H1 (cell line): ENCODE results near the gene RAB43. TPM values are rescaled to one million over a fixed set of nuclear protein-coding genes. Genes with fewer than 3 reads are reported as not detected.

Experiments
- CTCF ChIA-PET: fragments of 300-600 bp; sonication (Branson Sonifier 250); formaldehyde crosslinking; loops from one replicate; lab custom pipeline; 2021; ENCODE audit not compliant: partially characterized antibody; lab: Charles Lee
- POLR2A ChIA-PET: fragments of 300-600 bp; sonication (Branson Sonifier 250); formaldehyde crosslinking; loops from one replicate; lab custom pipeline; 2021; ENCODE audit warnings: inconsistent platforms; ENCODE audit not compliant: partially characterized antibody; lab: Charles Lee
- DNase-seq, 2 experiments: peaks; one replicate each; pipeline versions ENCODE4 v3.0.0 to v3.0.0-alpha.2; 2010 to 2022; ENCODE audit warnings: low spot score in 2 of 2, low read depth in 1 of 2, mixed read lengths in 1 of 2
- FAIRE-seq: peaks from 2 replicates; lab custom pipeline; 2011; peaks lifted over from hg19 to GRCh38; lab: Jason Lieb, UNC
- H2AFZ ChIP-seq: 2 replicates; pipeline ENCODE4 v1.8.1; 2012; ENCODE audit warnings: low read length, inconsistent platforms
- H2AK5ac ChIP-seq: 2 replicates; pipeline ENCODE4 v1.6.1; 2013; ENCODE audit warnings: low read depth, low read length
- H2BK120ac ChIP-seq: replicated peaks from 2 replicates; pipeline ENCODE3; 2013; ENCODE audit warnings: low read depth, low read length, inconsistent platforms
- H2BK12ac ChIP-seq: 2 replicates; pipeline ENCODE4 v1.6.1; 2013; ENCODE audit warnings: low read depth, low read length
- H2BK15ac ChIP-seq: 2 replicates; pipeline ENCODE4 v1.6.1; 2013; ENCODE audit warnings: low read length
- H2BK20ac ChIP-seq: 2 replicates; pipeline ENCODE4 v1.6.1; 2013; ENCODE audit warnings: low read length
- H2BK5ac ChIP-seq: 2 replicates; pipeline ENCODE4 v1.6.1; 2013; ENCODE audit warnings: low read depth, low read length
- H3K14ac ChIP-seq: 2 replicates; pipeline ENCODE4 v1.6.1; 2013; ENCODE audit warnings: inconsistent platforms; ENCODE audit not compliant: insufficient read length
- H3K18ac ChIP-seq: 2 replicates; pipeline ENCODE4 v1.6.1; 2013; ENCODE audit warnings: low read length; ENCODE audit errors: extremely low read depth
- H3K23ac ChIP-seq: 2 replicates; pipeline ENCODE4 v1.6.1; 2013; ENCODE audit warnings: inconsistent platforms; ENCODE audit not compliant: insufficient read length
- H3K23me2 ChIP-seq: 2 replicates; pipeline ENCODE4 v1.6.1; 2013; ENCODE audit warnings: low read depth, low read length
- H3K27ac ChIP-seq: 2 replicates; pipeline ENCODE4 v1.6.1; 2011; ENCODE audit warnings: low read depth, low read length, inconsistent platforms
- H3K27me3 ChIP-seq, 4 experiments: replicated peaks in 1 of 4; 1 replicate in 1 of 4; 2 replicates in 3 of 4; pipeline versions ENCODE4 v1.6.1 to v1.8.1; 2011 to 2013; ENCODE audit warnings: low read length in 3 of 4, mild to moderate bottlenecking in 3 of 4, inconsistent platforms in 2 of 4, mixed read lengths in 2 of 4, moderate library complexity in 1 of 4; ENCODE audit not compliant: control insufficient read depth in 3 of 4, insufficient read depth in 3 of 4; ENCODE audit errors: extremely low read depth in 1 of 4
- H3K36me3 ChIP-seq, 4 experiments: 2 replicates each; pipeline versions ENCODE4 v1.6.1 to v1.8.1; 2011 to 2013; ENCODE audit warnings: mild to moderate bottlenecking in 4 of 4, low read length in 3 of 4, moderate library complexity in 2 of 4, control low read depth in 1 of 4, inconsistent platforms in 1 of 4; ENCODE audit not compliant: insufficient read depth in 4 of 4, control insufficient read depth in 2 of 4
- H3K4ac ChIP-seq: replicated peaks from 2 replicates; pipeline ENCODE3; 2013; ENCODE audit warnings: low read length, low read depth, mixed read lengths, inconsistent platforms; ENCODE audit not compliant: insufficient read length
- H3K4me1 ChIP-seq, 4 experiments: replicated peaks in 1 of 4; 1 replicate in 1 of 4; 2 replicates in 3 of 4; pipeline versions ENCODE4 v1.6.1 to v1.8.1; 2011 to 2013; ENCODE audit warnings: low read length in 3 of 4, inconsistent platforms in 2 of 4, mixed read lengths in 1 of 4; ENCODE audit not compliant: insufficient read depth in 4 of 4, control insufficient read depth in 3 of 4
- H3K4me2 ChIP-seq, 2 experiments: 2 replicates each; pipeline versions ENCODE4 v1.6.1 to v1.8.1; 2011 to 2013; ENCODE audit warnings: low read depth in 2 of 2, low read length in 2 of 2, control low read depth in 1 of 2, inconsistent platforms in 1 of 2, mild to moderate bottlenecking in 1 of 2; ENCODE audit not compliant: insufficient read depth in 1 of 2
- H3K4me3 ChIP-seq, 4 experiments: fragments of 200-600, 300-600 bp in 1 of 4; sonication (generic), shearing (Covaris generic), sonication (Bioruptor Twin) in 1 of 4; 2 replicates each; pipeline versions ENCODE4 v1.5.1 to v1.8.1; 2011 to 2016; ENCODE audit warnings: low read length in 4 of 4, low read depth in 3 of 4, control low read depth in 2 of 4, inconsistent platforms in 2 of 4, mild to moderate bottlenecking in 2 of 4, mixed read lengths in 1 of 4, moderate library complexity in 1 of 4; ENCODE audit not compliant: insufficient read depth in 2 of 4; ENCODE audit errors: extremely low read depth in 1 of 4
- H3K56ac ChIP-seq: replicated peaks from 2 replicates; pipeline ENCODE3; 2013; ENCODE audit warnings: low read depth, mild to moderate bottlenecking, mixed read lengths, low read length, inconsistent platforms; ENCODE audit not compliant: insufficient read length
- H3K79me1 ChIP-seq: 2 replicates; pipeline ENCODE4 v1.6.1; 2013; ENCODE audit warnings: low read depth, low read length, control low read depth
- H3K79me2 ChIP-seq, 2 experiments: 2 replicates each; pipeline versions ENCODE4 v1.6.1 to v1.8.1; 2012 to 2013; ENCODE audit warnings: low read length in 2 of 2, mild to moderate bottlenecking in 2 of 2, inconsistent platforms in 1 of 2; ENCODE audit not compliant: insufficient read depth in 2 of 2, control insufficient read depth in 1 of 2
- H3K9ac ChIP-seq, 4 experiments: replicated peaks in 1 of 4; 1 replicate in 1 of 4; 2 replicates in 3 of 4; pipeline versions ENCODE4 v1.6.1 to v1.8.1; 2011 to 2013; ENCODE audit warnings: low read depth in 3 of 4, low read length in 3 of 4, control low read depth in 2 of 4, mild to moderate bottlenecking in 2 of 4, moderate library complexity in 2 of 4, inconsistent platforms in 1 of 4; ENCODE audit errors: extremely low read depth in 1 of 4
- H3K9me3 ChIP-seq, 2 experiments: 2 replicates each; pipeline versions ENCODE4 v1.6.1 to v1.8.1; 2012 to 2013; ENCODE audit warnings: mild to moderate bottlenecking in 2 of 2, moderate library complexity in 2 of 2, control low read depth in 1 of 2, inconsistent platforms in 1 of 2, low read depth in 1 of 2, low read length in 1 of 2, mixed read lengths in 1 of 2; ENCODE audit not compliant: insufficient read depth in 2 of 2
- H4K20me1 ChIP-seq, 2 experiments: replicated peaks in 1 of 2; 2 replicates each; pipeline versions ENCODE3 to v1.8.1; 2011 to 2013; ENCODE audit warnings: inconsistent platforms in 2 of 2, low read length in 2 of 2, mild to moderate bottlenecking in 1 of 2; ENCODE audit not compliant: insufficient read depth in 2 of 2, control insufficient read depth in 1 of 2
- H4K5ac ChIP-seq: 2 replicates; pipeline ENCODE4 v1.6.1; 2013; ENCODE audit warnings: low read length, low read depth, mixed read lengths, inconsistent platforms; ENCODE audit not compliant: insufficient read length
- H4K8ac ChIP-seq: 2 replicates; pipeline ENCODE4 v1.8.0; 2013; ENCODE audit warnings: mild to moderate bottlenecking, moderate library complexity, low read length, inconsistent platforms; ENCODE audit not compliant: insufficient read depth; ENCODE audit errors: extremely low read depth
- H4K91ac ChIP-seq: replicated peaks from 2 replicates; pipeline ENCODE3; 2013; ENCODE audit warnings: low read length, mixed read lengths, inconsistent platforms; ENCODE audit not compliant: insufficient read length
- ATF2 ChIP-seq: IDR thresholded peaks from 2 replicates; pipeline ENCODE4 v1.6.1; 2012; ENCODE audit warnings: low read length, inconsistent platforms
- CHD2 ChIP-seq: IDR thresholded peaks from 2 replicates; pipeline ENCODE4 v1.6.1; 2012; ENCODE audit warnings: low read length, improper control_type of control experiment
- CTCF ChIP-seq, 3 experiments: IDR thresholded peaks; 1 replicate in 2 of 3; 2 replicates in 1 of 3; pipeline versions ENCODE4 v1.5.1 to v1.6.1; 2011; ENCODE audit warnings: low read length in 3 of 3, mild to moderate bottlenecking in 3 of 3, inconsistent platforms in 2 of 3, low read depth in 1 of 3, moderate library complexity in 1 of 3; ENCODE audit not compliant: insufficient read depth in 1 of 3; ENCODE audit errors: control extremely low read depth in 1 of 3
- GABPA ChIP-seq: IDR thresholded peaks from 2 replicates; pipeline ENCODE4 v1.6.1; 2011; ENCODE audit warnings: mild to moderate bottlenecking, low read length, moderate library complexity, borderline replicate concordance; ENCODE audit not compliant: insufficient read depth
- HDAC2 ChIP-seq, 2 experiments: fragments of 300-600 bp in 1 of 2; sonication (generic) in 1 of 2; IDR thresholded peaks; 2 replicates each; pipeline ENCODE4 v1.6.1; 2011 to 2012; ENCODE audit warnings: low read depth in 2 of 2, low read length in 2 of 2, mild to moderate bottlenecking in 2 of 2, moderate library complexity in 2 of 2, borderline replicate concordance in 1 of 2, inconsistent platforms in 1 of 2
- POLR2AphosphoS5 ChIP-seq: IDR thresholded peaks from 2 replicates; pipeline ENCODE4 v1.6.1; 2011; ENCODE audit warnings: low read depth, low read length
- SAP30 ChIP-seq: fragments of 300-600 bp; sonication (generic); IDR thresholded peaks from 2 replicates; pipeline ENCODE4 v1.7.1; 2012; ENCODE audit warnings: low read length, moderate library complexity, mild to moderate bottlenecking, inconsistent platforms; ENCODE audit not compliant: insufficient read depth, insufficient replicate concordance
- TEAD4 ChIP-seq: IDR thresholded peaks from 2 replicates; pipeline ENCODE4 v1.6.1; 2012; ENCODE audit warnings: low read depth, low read length, inconsistent platforms, mixed read lengths
- YY1 ChIP-seq: IDR thresholded peaks from 2 replicates; pipeline ENCODE4 v1.6.1; 2011; ENCODE audit warnings: low read depth, mild to moderate bottlenecking, low read length
- WGBS, 2 experiments: shearing (Covaris generic) in 1 of 2; methylation state at CpG; one replicate each; pipeline versions ENCODE4 v1.1.6 to v1.1.7; 2013 to 2015; ENCODE audit warnings: low lambda C conversion rate in 2 of 2, mixed read lengths in 2 of 2, inconsistent platforms in 1 of 2, low coverage in 1 of 2, missing lambda C conversion rate in 1 of 2; ENCODE audit not compliant: insufficient replicate concordance in 2 of 2, insufficient coverage in 1 of 2, insufficient read length in 1 of 2; ENCODE audit errors: extremely low coverage in 1 of 2, missing lambda C conversion rate in 1 of 2; 5-methylcytosine and 5-hydroxymethylcytosine counted together
- polyA plus RNA-seq, 7 experiments: library from polyadenylated mRNA; depleted of rRNA in 3 of 7; stranded (reverse) in 5 of 7; unstranded in 2 of 7; fragments of >200 nt in 5 of 7; fragments of 200-250 nt in 2 of 7; gene quantifications; 1 replicate in 5 of 7; 2 replicates in 1 of 7; 4 replicates in 1 of 7; pipeline versions ENCODE4 v1.2.1 to v1.2.3, GENCODE V29; 2011 to 2013; ENCODE audit warnings: missing spikeins in 2 of 7, mixed read lengths in 2 of 7
- total RNA-seq: library from RNA; stranded (reverse); fragmentation: NEBNext Ultra II Directional; extraction: Animal tissue kit (Norgen Biotek cat#: 25700); gene quantifications from 2 replicates; pipeline ENCODE4 v1.2.1, GENCODE V29; 2021

Gene RAB43
- total and polyA plus RNA-seq, 2 of the 8 experiments (the other 6 are each of a cell fraction or from before 2014, with no cell fraction given) = 13.1 to 19.4 TPM

- no peak overlapping the region for H2AFZ ChIP-seq
- H3K4me2 ChIP-seq = no peak overlapping the region
- H3K36me3 ChIP-seq = no peaks in the 10 kb centered on the region
- no peak overlapping the region for H2BK20ac ChIP-seq
- no peak overlapping the region for H2BK5ac ChIP-seq
- no peaks in the 10 kb centered on the region for H3K27me3 ChIP-seq
- no peak overlapping the region for H4K8ac ChIP-seq
- CTCF ChIA-PET = interaction anchor here (1.0 to 14.0 kb wide), 2 partner anchors 12 to 18 kb away, joined by 3 to 210 read pairs; no protein-coding TSS in a partner anchor
- H3K23ac ChIP-seq = no peak overlapping the region
- no peak overlapping the region for H3K14ac ChIP-seq
- POLR2A ChIA-PET = interaction anchor here (1.1 kb wide), 1 partner anchor 11 kb away, joined by 3 read pairs; no protein-coding TSS in a partner anchor
- H3K9ac ChIP-seq = no peak overlapping the region
- H3K9me3 ChIP-seq = no peaks in the 10 kb centered on the region
- no peak overlapping the region for H2BK120ac ChIP-seq
- no peak overlapping the region for H2AK5ac ChIP-seq
- no peaks in the 10 kb centered on the region for H3K79me2 ChIP-seq
- no peak overlapping the region for H2BK15ac ChIP-seq
- H4K5ac ChIP-seq = no peak overlapping the region
- H3K18ac ChIP-seq = no peak overlapping the region
- no peak overlapping the region for H3K27ac ChIP-seq
- no peaks in the 10 kb centered on the region for H4K20me1 ChIP-seq
- no peak overlapping the region for H4K91ac ChIP-seq
- H3K4me3 ChIP-seq = no peak overlapping the region
- 85% methylated on average over 4 of the region's 4 CpGs; no CpG with 5 or more reads in 1 of the 2 experiments for WGBS, 2 experiments
- DNase-seq (no peak), FAIRE-seq (no peak)
- no peaks in the 10 kb centered on the region for H3K23me2 ChIP-seq
- H2BK12ac ChIP-seq = no peak overlapping the region
- no peaks in the 10 kb centered on the region; a peak in 1 of 7 replicates for H3K4me1 ChIP-seq
- H3K79me1 ChIP-seq = no peaks in the 10 kb centered on the region
- no peak overlapping the region for H3K4ac ChIP-seq
- no peak overlapping the region for H3K56ac ChIP-seq
- TF ChIP-seq ATF2 = no peak
- no peak for TF ChIP-seq HDAC2 (IDR thresholded peaks at IDR 0.05; ENCODE audit: borderline replicate concordance in 1 of 2, low read depth in 2 of 2, low read length in 2 of 2)
- TF ChIP-seq YY1 = no peak
- TF ChIP-seq GABPA = no peak
- no peak for TF ChIP-seq CTCF (IDR thresholded peaks at IDR 0.05; ENCODE audit: control extremely low read depth in 1 of 3, insufficient read depth in 1 of 3, low read depth in 1 of 3, low read length in 3 of 3)
- no peak for TF ChIP-seq TEAD4
- no peak for TF ChIP-seq CHD2
- no peak for TF ChIP-seq SAP30
- TF ChIP-seq POLR2AphosphoS5 = no peak
Observed at GRCh38 chr3:129057249-129057648, 64.4 kb downstream of the RAB43 start.
